ENCODE data around the gene GPC6.

GPC6 gene

DNA sequence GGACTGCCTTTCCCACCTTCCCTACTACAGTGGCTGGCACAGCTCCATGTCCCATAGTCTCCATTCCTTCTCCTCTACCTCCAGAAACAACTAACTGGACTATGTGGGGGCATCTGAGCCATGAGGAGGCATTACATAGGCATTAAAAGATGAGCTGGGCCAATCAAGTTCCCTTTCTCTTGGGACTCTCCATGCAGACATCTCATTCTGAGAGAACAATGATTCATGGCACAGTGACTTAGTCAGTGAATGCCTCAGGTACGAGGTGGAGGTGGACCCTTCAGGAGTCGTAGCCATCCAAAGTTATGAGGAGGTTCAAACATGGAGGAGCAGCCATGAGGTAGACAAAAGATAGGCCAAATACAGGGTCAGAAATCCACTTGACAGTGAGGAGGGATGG lies 70.0 kb downstream of the GPC6 start:
- no peaks in the 10 kb centered on the region for H3K36me3 ChIP-seq (ENCODE audit: control insufficient read depth, insufficient read depth, low read length, severe bottlenecking)
- H3K27me3 ChIP-seq (replicated peaks; ENCODE audit: control insufficient read depth, insufficient read depth, low read length) = no peaks in the 10 kb centered on the region

GRCh38 chr13:93298713-93299112 lies 72.1 kb downstream of the GPC6 start:
- no peak overlapping the region for H3K4me3 ChIP-seq (ENCODE audit: low read length)
- H3K36me3 ChIP-seq (ENCODE audit: control insufficient read depth, insufficient read depth, low read length, severe bottlenecking) = no peaks in the 10 kb centered on the region
- no peaks in the 10 kb centered on the region for H3K27me3 ChIP-seq (replicated peaks; ENCODE audit: control insufficient read depth, insufficient read depth, low read length)
- no peaks in the 10 kb centered on the region for H3K9me3 ChIP-seq (ENCODE audit: control insufficient read depth, low read length)
- no peak overlapping the region for H3K9ac ChIP-seq (ENCODE audit: low read length)
- H3K4me1 ChIP-seq (ENCODE audit: control insufficient read depth, insufficient read depth, low read length) = peaks cover 3% of the 10 kb centered on the region
- no peak for DNase-seq (ENCODE audit: low read depth)

More for the DNA sequence above, 70.0 kb downstream of the GPC6 start:
- H3K4me1 ChIP-seq (ENCODE audit: control insufficient read depth, insufficient read depth, low read length) = peaks cover 3% of the 10 kb centered on the region
- no peaks in the 10 kb centered on the region for H3K9me3 ChIP-seq (ENCODE audit: control insufficient read depth, low read length)
- no peak overlapping the region for H3K9ac ChIP-seq (ENCODE audit: low read length)
- no peak overlapping the region for H3K4me3 ChIP-seq (ENCODE audit: low read length)
- DNase-seq (ENCODE audit: low read depth) = no peak

DNA sequence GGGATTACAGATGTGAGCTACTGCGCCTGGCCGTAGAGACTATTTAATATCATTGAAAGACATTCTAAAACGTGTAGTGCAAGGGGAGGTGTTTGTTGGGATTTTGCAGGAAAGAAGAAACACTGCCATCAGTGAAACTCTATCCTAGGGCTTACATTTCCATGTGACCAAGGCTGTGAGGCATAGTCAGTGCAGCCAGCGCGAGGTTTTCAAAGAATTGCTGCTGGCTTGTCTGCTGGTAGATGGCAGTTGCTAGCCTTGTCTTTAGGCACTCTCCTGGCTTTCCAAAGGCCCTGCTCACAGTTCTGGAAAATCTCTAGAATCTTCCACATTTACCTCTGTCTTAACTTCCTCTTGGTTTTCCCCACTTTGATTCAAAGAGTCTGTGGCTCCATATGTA lies 77.5 kb downstream of the GPC6 start:
- H3K36me3 ChIP-seq (ENCODE audit: control insufficient read depth, insufficient read depth, low read length, severe bottlenecking) = no peaks in the 10 kb centered on the region
- H3K9me3 ChIP-seq (ENCODE audit: control insufficient read depth, low read length) = no peaks in the 10 kb centered on the region
- DNase-seq (ENCODE audit: low read depth) = no peak
- no peaks in the 10 kb centered on the region for H3K27me3 ChIP-seq (replicated peaks; ENCODE audit: control insufficient read depth, insufficient read depth, low read length)
- H3K4me1 ChIP-seq (ENCODE audit: control insufficient read depth, insufficient read depth, low read length) = peaks cover 13% of the 10 kb centered on the region
- no peak overlapping the region for H3K4me3 ChIP-seq (ENCODE audit: low read length)
- H3K9ac ChIP-seq (ENCODE audit: low read length) = no peak overlapping the region

- Histone ChIP-seq H3K4me1 (ENCODE audit: control insufficient read depth, insufficient read depth, low read length) (peaks cover 13% of the 10 kb centered on the region), H3K4me3 (ENCODE audit: low read length) (no peak overlapping the region), H3K36me3 (ENCODE audit: control insufficient read depth, insufficient read depth, low read length, severe bottlenecking) (no peaks in the 10 kb centered on the region), H3K9ac (ENCODE audit: low read length) (no peak overlapping the region), H3K27me3 (replicated peaks; ENCODE audit: control insufficient read depth, insufficient read depth, low read length) (no peaks in the 10 kb centered on the region), H3K9me3 (ENCODE audit: control insufficient read depth, low read length) (no peaks in the 10 kb centered on the region)
- DNase-seq (ENCODE audit: low read depth) = no peak
Measured at GRCh38 chr13:93304868-93305613, 78.4 kb downstream of the GPC6 start.

DNA sequence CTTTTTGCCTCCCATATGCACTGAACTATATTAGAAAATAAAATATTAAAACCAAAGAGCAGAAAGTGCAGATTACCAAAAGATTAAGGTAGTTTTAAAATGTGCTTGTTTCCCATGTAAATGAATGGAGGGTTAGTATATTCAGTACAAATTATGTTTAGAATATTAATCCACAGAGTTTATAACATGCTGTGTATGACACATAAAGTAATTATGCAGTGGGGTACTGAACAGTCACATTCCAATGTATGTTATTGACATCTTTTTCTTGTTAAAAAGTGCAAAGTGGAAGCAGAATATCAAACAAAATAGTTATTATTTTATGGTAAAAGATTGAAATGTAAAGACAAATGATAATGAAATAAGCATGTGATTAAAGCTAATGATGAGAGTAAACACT lies 79.3 kb downstream of the GPC6 start:
- H3K9me3 ChIP-seq (ENCODE audit: control insufficient read depth, low read length) = no peaks in the 10 kb centered on the region
- no peaks in the 10 kb centered on the region for H3K27me3 ChIP-seq (replicated peaks; ENCODE audit: control insufficient read depth, insufficient read depth, low read length)
- H3K36me3 ChIP-seq (ENCODE audit: control insufficient read depth, insufficient read depth, low read length, severe bottlenecking) = no peaks in the 10 kb centered on the region
- peaks cover 13% of the 10 kb centered on the region for H3K4me1 ChIP-seq (ENCODE audit: control insufficient read depth, insufficient read depth, low read length)
- no peak overlapping the region for H3K4me3 ChIP-seq (ENCODE audit: low read length)
- no peak overlapping the region for H3K9ac ChIP-seq (ENCODE audit: low read length)
- DNase-seq (ENCODE audit: low read depth) = peak; percentile 27

DNA sequence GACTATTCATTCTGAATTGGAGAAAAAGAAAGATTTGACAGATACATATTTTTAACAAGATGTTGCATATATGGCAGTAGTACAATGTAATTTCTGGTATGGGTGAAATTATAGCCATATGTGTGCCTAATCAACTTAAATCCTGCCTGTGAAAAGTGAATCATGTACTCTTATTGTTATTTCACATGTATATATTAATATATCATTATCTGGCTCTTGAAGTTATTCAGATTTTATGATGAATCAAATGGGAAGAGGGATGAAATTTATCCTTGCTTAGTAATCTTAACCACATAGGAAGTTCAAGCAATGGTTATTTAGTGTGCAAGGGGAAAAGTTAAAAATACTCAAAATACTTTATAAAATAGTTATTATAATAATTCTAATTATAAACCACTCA lies 80.5 kb downstream of the GPC6 start:
- peaks cover 13% of the 10 kb centered on the region for H3K4me1 ChIP-seq (ENCODE audit: control insufficient read depth, insufficient read depth, low read length)
- H3K36me3 ChIP-seq (ENCODE audit: control insufficient read depth, insufficient read depth, low read length, severe bottlenecking) = no peaks in the 10 kb centered on the region
- no peak overlapping the region for H3K9ac ChIP-seq (ENCODE audit: low read length)
- no peak overlapping the region for H3K4me3 ChIP-seq (ENCODE audit: low read length)
- no peaks in the 10 kb centered on the region for H3K27me3 ChIP-seq (replicated peaks; ENCODE audit: control insufficient read depth, insufficient read depth, low read length)
- no peaks in the 10 kb centered on the region for H3K9me3 ChIP-seq (ENCODE audit: control insufficient read depth, low read length)
- no peak for DNase-seq (ENCODE audit: low read depth)

GRCh38 chr13:93307651-93308050 lies 81.0 kb downstream of the GPC6 start:
- peaks cover 13% of the 10 kb centered on the region for H3K4me1 ChIP-seq (ENCODE audit: control insufficient read depth, insufficient read depth, low read length)
- H3K27me3 ChIP-seq (replicated peaks; ENCODE audit: control insufficient read depth, insufficient read depth, low read length) = no peaks in the 10 kb centered on the region
- no peak overlapping the region for H3K4me3 ChIP-seq (ENCODE audit: low read length)
- no peak overlapping the region for H3K9ac ChIP-seq (ENCODE audit: low read length)
- no peak for DNase-seq (ENCODE audit: low read depth)
- no peaks in the 10 kb centered on the region for H3K36me3 ChIP-seq (ENCODE audit: control insufficient read depth, insufficient read depth, low read length, severe bottlenecking)
- H3K9me3 ChIP-seq (ENCODE audit: control insufficient read depth, low read length) = no peaks in the 10 kb centered on the region

- no peak overlapping the region for H3K4me3 ChIP-seq (ENCODE audit: low read length)
- H3K4me1 ChIP-seq (ENCODE audit: control insufficient read depth, insufficient read depth, low read length) = peaks cover 13% of the 10 kb centered on the region
- H3K27me3 ChIP-seq (replicated peaks; ENCODE audit: control insufficient read depth, insufficient read depth, low read length) = no peaks in the 10 kb centered on the region
- DNase-seq (ENCODE audit: low read depth) = no peak
- H3K36me3 ChIP-seq (ENCODE audit: control insufficient read depth, insufficient read depth, low read length, severe bottlenecking) = no peaks in the 10 kb centered on the region
- H3K9me3 ChIP-seq (ENCODE audit: control insufficient read depth, low read length) = no peaks in the 10 kb centered on the region
- no peak overlapping the region for H3K9ac ChIP-seq (ENCODE audit: low read length)
Measured at GRCh38 chr13:93309886-93310523, 83.4 kb downstream of the GPC6 start.

DNA sequence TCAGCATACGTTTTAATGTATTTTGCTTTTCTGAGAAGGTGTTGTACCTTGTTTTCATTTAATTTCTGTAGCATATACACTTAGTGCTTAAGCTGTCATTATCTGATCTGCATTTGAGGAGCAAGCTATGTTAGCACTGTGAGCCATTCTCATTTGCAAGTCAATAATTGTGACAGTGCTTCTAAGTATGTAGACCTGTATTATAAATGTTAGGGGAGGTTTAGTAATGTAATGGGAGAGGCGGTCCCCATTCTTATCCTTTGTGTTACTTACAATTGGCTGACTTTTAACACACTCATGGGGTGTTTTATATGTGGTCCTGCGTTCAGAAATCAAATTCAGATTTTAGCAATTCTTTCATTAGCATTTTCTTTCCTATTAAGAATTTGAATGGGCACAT lies 90.2 kb downstream of the GPC6 start:
- H3K36me3 ChIP-seq (ENCODE audit: control insufficient read depth, insufficient read depth, low read length, severe bottlenecking) = no peaks in the 10 kb centered on the region
- H3K27me3 ChIP-seq (replicated peaks; ENCODE audit: control insufficient read depth, insufficient read depth, low read length) = no peaks in the 10 kb centered on the region
- H3K4me1 ChIP-seq (ENCODE audit: control insufficient read depth, insufficient read depth, low read length) = peaks cover 3% of the 10 kb centered on the region
- H3K4me3 ChIP-seq (ENCODE audit: low read length) = no peak overlapping the region
- no peak overlapping the region for H3K9ac ChIP-seq (ENCODE audit: low read length)
- no peak for DNase-seq (ENCODE audit: low read depth)
- H3K9me3 ChIP-seq (ENCODE audit: control insufficient read depth, low read length) = no peaks in the 10 kb centered on the region

GRCh38 chr13:93318534-93319254 lies 92.1 kb downstream of the GPC6 start:
- no peaks in the 10 kb centered on the region for H3K9me3 ChIP-seq (ENCODE audit: control insufficient read depth, low read length)
- peaks cover 3% of the 10 kb centered on the region for H3K4me1 ChIP-seq (ENCODE audit: control insufficient read depth, insufficient read depth, low read length)
- no peak for DNase-seq (ENCODE audit: low read depth)
- H3K27me3 ChIP-seq (replicated peaks; ENCODE audit: control insufficient read depth, insufficient read depth, low read length) = no peaks in the 10 kb centered on the region
- H3K9ac ChIP-seq (ENCODE audit: low read length) = no peak overlapping the region
- no peaks in the 10 kb centered on the region for H3K36me3 ChIP-seq (ENCODE audit: control insufficient read depth, insufficient read depth, low read length, severe bottlenecking)
- H3K4me3 ChIP-seq (ENCODE audit: low read length) = no peak overlapping the region

DNA sequence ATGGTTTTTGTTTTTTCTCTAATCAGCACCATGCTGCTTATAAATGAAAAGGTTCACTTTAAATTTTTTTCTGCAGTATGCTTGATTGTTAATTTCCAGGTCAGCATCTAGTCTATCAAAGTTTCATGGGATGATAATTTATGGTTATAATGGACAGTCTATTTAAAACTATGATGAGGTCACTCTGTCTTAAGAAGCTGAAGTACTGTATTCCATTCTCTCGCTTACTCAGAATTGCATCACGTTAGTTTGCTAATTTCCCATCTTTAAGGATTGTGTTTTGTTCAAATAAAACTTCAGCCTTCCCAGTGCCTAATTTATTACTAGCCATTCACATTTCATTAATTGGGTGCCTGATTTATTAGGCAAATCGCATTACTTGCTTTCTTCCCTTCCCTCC lies 94.3 kb downstream of the GPC6 start:
- Histone ChIP-seq H3K36me3 (ENCODE audit: control insufficient read depth, insufficient read depth, low read length, severe bottlenecking) (no peaks in the 10 kb centered on the region), H3K9ac (ENCODE audit: low read length) (no peak overlapping the region), H3K4me3 (ENCODE audit: low read length) (no peak overlapping the region), H3K9me3 (ENCODE audit: control insufficient read depth, low read length) (no peaks in the 10 kb centered on the region), H3K27me3 (replicated peaks; ENCODE audit: control insufficient read depth, insufficient read depth, low read length) (no peaks in the 10 kb centered on the region), H3K4me1 (ENCODE audit: control insufficient read depth, insufficient read depth, low read length) (peaks cover 3% of the 10 kb centered on the region)
- no peak for DNase-seq (ENCODE audit: low read depth)

All from adipocyte (in vitro differentiated cells).